Measurements from ENCODE around the gene NME3. TPM values are rescaled to one million over a fixed set of nuclear protein-coding genes. Genes with fewer than 3 reads are reported as not detected.

The NME3 gene
- total and polyA plus RNA-seq, 2 donors (not counting 3 experiments of a cell fraction or from before 2014, with no cell fraction given): 38.2 to 74.4 TPM

- ChIA-PET CTCF (interaction anchor here (1.3 kb wide), 1 partner anchor 18 kb away, joined by 4 read pairs; no protein-coding TSS in a partner anchor), POLR2A (no interaction called here)
- no peaks in the 10 kb centered on the region for H4K20me1 ChIP-seq (replicated peaks; ENCODE audit: control insufficient read depth, extremely low read depth, insufficient read depth, low read length)
- no peaks in the 10 kb centered on the region for H3K79me2 ChIP-seq (ENCODE audit: control insufficient read depth, insufficient read depth, low read length)
- no TSS peak for BruUV-seq (replicated peaks)
- no peaks in the 10 kb centered on the region for H3K27me3 ChIP-seq (ENCODE audit: control insufficient read depth in 2 of 2, insufficient read depth in 2 of 2, low read length in 2 of 2)
- H3K9ac ChIP-seq (replicated peaks; ENCODE audit: extremely low read depth, insufficient read depth, low read length): no peak overlapping the region
- intact Hi-C loops (cut with micrococcal nuclease): no loop called here
- TF ChIP-seq JUN (IDR thresholded peaks at IDR 0.05; ENCODE audit: borderline replicate concordance, insufficient read depth, insufficient read length, low read depth) (no peak), MYC (IDR thresholded peaks at IDR 0.05; ENCODE audit: low read depth, low read length) (no peak), POLR2AphosphoS5 (IDR thresholded peaks at IDR 0.05; ENCODE audit: insufficient read depth, low read depth, low read length) (no peak), GATA2 (IDR thresholded peaks at IDR 0.05; ENCODE audit: insufficient read depth, insufficient read length, low read depth, low read length) (no peak), EZH2 (IDR thresholded peaks at IDR 0.05; ENCODE audit: borderline replicate concordance, low read depth, low read length, severe bottlenecking) (no peak), CTCF (IDR thresholded peaks at IDR 0.05; ENCODE audit: extremely low read depth in 1 of 2, insufficient read depth in 1 of 2, low read depth in 1 of 2, low read length in 2 of 2) (no peak), POLR2A (IDR thresholded peaks at IDR 0.05; ENCODE audit: low read depth, low read length) (no peak), FOS (IDR thresholded peaks at IDR 0.05; ENCODE audit: borderline replicate concordance, insufficient read depth, low read length) (no peak), MAX (IDR thresholded peaks at IDR 0.05; ENCODE audit: insufficient read depth, insufficient read length) (no peak)
- no peaks in the 10 kb centered on the region for H3K9me3 ChIP-seq (replicated peaks; ENCODE audit: control insufficient read depth, insufficient read depth, low read length)
- no peak overlapping the region for H3K4me2 ChIP-seq (ENCODE audit: insufficient read depth, low read length)
- no peak overlapping the region for H2AFZ ChIP-seq (ENCODE audit: low read depth, low read length)
- H3K4me3 ChIP-seq (replicated peaks in 1 of 3; ENCODE audit: insufficient read depth in 1 of 3, low read depth in 1 of 3, low read length in 3 of 3): no peak overlapping the region
- DNase-seq (ENCODE audit: low read depth, low spot score): no peak
- dilution Hi-C loops (cut with MboI; ENCODE audit: extremely low pct_ligation_motif_present, low sequenced_read_pairs): no loop called here
- no peak for FAIRE-seq
- no peaks in the 10 kb centered on the region for H3K4me1 ChIP-seq (ENCODE audit: control insufficient read depth, extremely low read depth, insufficient read depth, low read length)
- peaks cover 0 to 25% of the 10 kb centered on the region in 2 experiments for H3K36me3 ChIP-seq (ENCODE audit: control insufficient read depth in 2 of 2, extremely low read depth in 1 of 2, insufficient read depth in 2 of 2, low read length in 2 of 2)
- H3K27ac ChIP-seq (ENCODE audit: insufficient read depth, low read depth, low read length): no peak overlapping the region
- H3K9me1 ChIP-seq (replicated peaks; ENCODE audit: control insufficient read depth, extremely low read depth, insufficient read depth, low read length): no peaks in the 10 kb centered on the region
Observed at GRCh38 chr16:1741553-1742165, 29.7 kb downstream of the NME3 start.

Data from endothelial cell of umbilical vein (primary cell).